Stimulated activated CD4-positive, alpha-beta T cell treated with anti-CD3 and anti-CD28 coated beads, Interleukin-4, amount 100 ng/mL, for 1 hour (primary cell): ENCODE results near the gene MGAT4D.
A peak's percentile ranks its signal among the peaks of the same experiment; 100 is the strongest.
"Not testable (repeated sequence)": the region's sequence is repeated elsewhere in the genome, so short reads cannot be mapped to it uniquely, and the experiment has no call there.

ENCODE experiments used
- DNase-seq: peaks from one replicate; pipeline ENCODE4 v3.0.0-alpha.2; 2020

The MGAT4D gene

DNA sequence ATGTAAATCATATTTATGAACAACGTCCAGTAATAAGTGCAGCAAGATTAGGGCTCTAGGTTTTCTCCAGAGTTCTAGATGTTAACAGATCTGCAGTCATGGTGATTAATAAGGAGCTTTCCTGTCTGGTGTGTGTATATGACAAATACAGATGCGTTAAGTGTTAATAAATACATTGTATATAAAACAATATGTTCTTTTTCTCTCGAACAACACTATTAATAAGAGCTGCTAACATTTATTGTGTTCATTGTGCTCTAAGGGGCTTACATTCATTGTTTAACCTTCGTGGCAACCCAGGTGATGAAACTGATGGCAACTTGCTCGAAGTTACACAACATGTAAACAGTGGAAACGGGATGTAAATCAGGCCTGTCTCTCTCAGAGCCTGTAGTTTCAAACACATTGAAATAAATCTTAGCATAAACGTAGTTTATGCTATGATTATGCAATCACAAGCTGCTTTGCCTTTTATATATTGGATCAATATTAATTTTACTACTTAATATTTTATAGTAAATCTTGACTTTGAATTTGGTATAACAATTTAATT, 70.1 kb downstream of the MGAT4D start:
- no peak for DNase-seq

- DNase-seq, result peak; percentile 60
These were observed 70.8 kb downstream of the MGAT4D start, which contains the start of gene CLGN for GRCh38 chr4:140427106-140427918. CLGN (minus strand) TSS chr4:140427648; CDS start chr4:140413078, 14,570 bp downstream.

DNA sequence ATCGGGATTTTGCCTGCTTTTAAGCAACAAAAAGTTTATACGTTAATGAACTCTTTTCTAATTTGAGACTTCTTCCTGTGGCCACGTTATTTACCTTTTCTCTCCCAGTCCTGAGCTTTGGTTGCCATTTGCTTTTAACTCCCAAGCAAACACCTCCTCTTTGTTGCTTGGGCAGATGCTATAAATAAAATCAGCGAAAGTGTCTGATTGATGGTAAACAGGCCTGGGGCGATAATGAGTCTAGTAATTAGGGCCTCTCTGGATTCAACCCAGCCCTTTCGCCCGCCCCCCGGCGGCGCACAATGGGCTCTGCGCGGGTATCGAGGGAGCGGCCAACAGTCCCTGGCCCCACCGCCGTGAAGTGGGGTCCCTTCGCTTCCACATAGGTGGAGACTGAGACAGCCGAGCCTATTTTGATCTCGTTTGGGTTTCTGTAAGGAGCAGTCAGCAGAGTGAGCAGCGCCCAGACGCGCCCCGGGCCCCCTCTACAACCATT, 71.4 kb downstream of the MGAT4D start:
- DNase-seq, result no peak

- no peak for DNase-seq
These were observed 75.0 kb downstream of the MGAT4D start for GRCh38 chr4:140423106-140423505.

DNA sequence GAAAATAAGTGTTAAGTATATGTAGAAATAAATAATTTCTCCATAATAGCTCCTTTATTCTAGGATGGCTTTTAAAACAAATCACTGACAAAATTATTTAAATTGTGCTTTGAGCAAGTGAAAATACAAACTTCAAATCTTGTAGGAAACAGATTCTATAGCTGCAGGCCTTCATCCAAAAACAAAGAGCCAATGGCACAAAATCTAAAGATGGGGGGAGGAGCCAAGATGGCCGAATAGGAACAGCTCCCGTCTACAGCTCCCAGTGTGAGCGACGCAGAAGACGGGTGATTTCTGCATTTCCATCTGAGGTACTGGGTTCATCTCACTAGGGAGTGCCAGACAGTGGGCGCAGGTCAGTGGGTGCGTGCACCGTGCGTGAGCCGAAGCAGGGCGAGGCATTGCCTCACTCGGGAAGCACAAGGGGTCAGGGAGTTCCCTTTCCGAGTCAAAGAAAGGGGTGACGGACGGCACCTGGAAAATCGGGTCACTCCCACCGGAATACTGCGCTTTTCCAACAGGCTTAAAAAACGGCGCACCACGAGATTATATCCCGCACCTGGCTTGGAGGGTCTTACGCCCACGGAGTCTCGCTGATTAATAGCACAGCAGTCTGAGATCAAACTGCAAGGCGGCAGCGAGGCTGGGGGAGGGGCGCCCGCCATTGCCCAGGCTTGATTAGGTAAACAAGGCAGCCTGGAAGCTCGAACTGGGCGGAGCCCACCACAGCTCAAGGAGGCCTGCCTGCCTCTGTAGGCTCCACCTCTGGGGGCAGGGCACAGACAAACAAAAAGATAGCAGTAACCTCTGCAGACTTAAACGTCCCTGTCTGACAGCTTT, 84.7 kb downstream of the MGAT4D start:
- not testable (repeated sequence) for DNase-seq

DNA sequence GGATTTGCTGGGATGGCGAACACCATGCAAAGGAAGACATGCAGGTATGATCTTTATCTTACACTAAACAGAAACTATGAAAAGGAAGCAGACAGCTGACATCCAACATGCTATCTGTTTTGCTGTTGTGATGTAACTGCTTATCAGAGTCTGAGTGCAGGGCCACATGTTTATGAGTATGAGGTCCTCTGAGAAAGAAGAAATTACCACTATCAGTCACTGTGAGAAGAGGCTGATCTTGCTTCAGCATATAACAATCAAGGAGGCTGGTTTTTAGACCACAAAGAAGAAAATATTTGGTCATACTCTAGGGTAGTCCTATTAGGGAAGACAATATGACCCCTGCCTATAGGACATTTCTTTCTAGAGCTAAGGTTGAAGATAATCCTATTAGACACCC, 89.1 kb downstream of the MGAT4D start:
- DNase-seq, result no peak

GRCh38 chr4:140406292-140406691, 91.8 kb downstream of the MGAT4D start:
- no peak for DNase-seq

DNA sequence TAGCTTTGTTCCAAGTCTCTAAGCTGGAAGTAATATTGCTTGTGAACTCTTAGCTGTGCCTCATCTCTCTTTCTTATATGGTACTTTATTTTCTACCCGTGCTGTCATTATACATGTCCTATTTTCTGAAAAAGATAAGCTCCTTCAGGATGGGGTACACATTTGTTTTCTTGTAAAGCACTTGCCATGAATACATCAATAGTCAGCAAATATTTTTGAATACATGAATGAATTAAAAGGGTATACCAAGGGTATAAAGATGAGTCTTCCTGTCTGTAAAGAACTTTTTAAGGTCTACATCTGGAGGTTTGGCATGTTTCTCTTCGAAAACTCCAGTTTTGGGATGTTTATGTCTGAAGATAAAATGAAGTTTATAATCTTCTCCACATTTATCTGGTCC, 98.0 kb downstream of the MGAT4D start:
- no peak for DNase-seq

- DNase-seq, result no peak
These were observed 102.4 kb downstream of the MGAT4D start for GRCh38 chr4:140395668-140396067.
